HG03354 (cell line): ENCODE results near the gene SMYD2.
"Not testable (repeated sequence)": the region's sequence is repeated elsewhere in the genome, so short reads cannot be mapped to it uniquely, and the experiment has no call there.

Experiments used
- ATAC-seq: cut with Tn5 transposase; IDR thresholded peaks from one replicate; pipeline ENCODE4 v1.9.1; 2021; ENCODE audit warnings: mild to moderate bottlenecking; ENCODE audit not compliant: unreplicated experiment, poor library complexity, severe bottlenecking

The SMYD2 gene

GRCh38 chr1:214270097-214270650 lies 10.8 kb upstream of the SMYD2 start:
- ATAC-seq, result no peak

GRCh38 chr1:214271174-214271858 lies 9.6 kb upstream of the SMYD2 start:
- ATAC-seq, result no peak

- ATAC-seq, result no peak
Observed at GRCh38 chr1:214271995-214272731, 8.8 kb upstream of the SMYD2 start.

DNA sequence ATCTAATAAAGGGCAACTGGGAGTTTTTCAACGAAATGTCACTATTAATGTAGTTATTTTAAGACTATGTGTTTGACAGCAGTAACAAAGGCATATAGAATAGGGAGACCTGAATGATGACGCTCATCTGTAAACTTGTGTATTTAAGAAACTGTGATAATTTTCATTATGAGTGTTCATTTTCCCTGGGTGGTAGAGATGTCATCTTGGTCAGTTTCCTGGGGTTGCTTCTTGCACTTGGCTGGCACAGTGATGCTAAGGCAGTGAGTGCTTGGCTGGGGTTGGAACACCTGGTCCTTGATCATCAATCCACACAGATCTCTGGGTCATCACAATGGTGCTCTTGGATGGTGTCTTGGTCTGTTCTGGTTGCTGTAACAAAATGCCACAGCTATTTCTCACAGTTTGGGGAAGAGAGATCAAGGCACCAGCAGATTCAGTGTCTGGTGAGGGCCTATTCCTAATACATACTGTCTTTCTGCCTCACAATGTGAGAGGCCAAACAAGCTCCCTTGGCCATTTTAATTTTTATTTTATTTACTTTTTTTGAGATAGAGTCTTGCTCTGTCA lies 7.9 kb upstream of the SMYD2 start:
- ATAC-seq, result no peak

GRCh38 chr1:214275700-214276099 lies 5.3 kb upstream of the SMYD2 start:
- ATAC-seq, result not testable (repeated sequence)

DNA sequence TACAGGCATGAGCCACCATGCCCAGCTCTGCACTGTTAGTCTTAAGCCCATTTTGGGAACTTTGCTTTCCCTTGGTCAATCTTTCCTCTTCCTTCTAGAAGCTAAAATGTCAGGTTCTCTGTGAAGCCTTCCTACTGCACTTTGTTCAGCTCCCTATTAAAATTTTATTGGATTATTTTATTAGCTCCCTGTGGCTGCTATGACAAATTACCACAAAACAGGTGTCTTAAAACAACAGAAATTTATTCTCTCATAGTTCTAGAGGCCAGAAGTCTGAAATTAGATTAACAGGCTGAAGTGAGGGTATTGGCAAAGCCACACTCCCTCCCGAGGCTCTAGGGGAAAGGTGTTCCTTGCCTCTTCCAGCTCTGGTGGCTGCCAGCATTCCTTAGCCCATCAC lies 4.2 kb upstream of the SMYD2 start:
- ATAC-seq, result no peak

DNA sequence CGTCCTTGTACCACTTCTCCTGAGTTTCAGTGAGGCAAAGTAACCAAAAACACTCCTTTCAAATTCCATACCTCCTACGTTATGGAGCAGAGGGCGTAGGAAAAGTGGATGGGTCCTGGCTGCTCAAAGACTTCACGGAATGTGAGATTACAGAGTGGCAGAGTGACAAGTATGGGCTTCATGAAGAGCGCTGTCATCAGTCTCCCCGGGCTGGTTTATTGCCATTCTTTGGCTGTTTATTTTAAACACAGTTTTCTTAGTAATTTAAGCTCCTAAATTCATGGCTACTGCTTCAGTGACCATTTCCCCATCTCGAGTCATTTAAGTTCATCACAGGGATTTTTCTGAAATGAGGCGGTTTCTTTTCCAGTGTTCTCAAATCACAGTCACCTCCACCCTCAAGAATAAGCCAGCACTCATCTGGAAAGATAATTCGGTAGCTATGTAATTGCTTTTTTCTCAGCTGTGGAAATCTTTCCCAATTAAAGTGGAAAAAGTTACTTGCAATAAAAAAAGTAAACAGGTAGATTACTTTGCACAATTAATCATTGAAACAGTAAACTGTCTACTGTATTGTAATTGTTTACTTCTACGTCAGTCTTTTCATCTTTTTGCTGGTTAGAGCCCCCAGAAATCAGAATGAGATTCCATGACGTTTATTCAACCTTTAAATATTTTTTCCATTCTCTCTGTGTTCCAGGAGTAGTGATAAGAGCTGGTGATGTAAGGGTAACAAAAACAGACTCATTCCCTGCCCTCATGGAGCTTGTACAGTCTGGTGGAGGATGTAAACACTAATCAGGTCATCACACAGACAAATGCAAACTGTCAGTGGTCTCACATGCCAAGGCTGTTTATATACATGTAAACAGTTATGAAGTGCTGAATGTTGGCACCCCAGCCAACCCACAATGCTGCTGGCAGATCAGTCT lies 3.0 kb upstream of the SMYD2 start:
- no peak for ATAC-seq

- peak; percentile 55 for ATAC-seq
Observed at GRCh38 chr1:214280386-214281020, 456 bp upstream of the SMYD2 start.

DNA sequence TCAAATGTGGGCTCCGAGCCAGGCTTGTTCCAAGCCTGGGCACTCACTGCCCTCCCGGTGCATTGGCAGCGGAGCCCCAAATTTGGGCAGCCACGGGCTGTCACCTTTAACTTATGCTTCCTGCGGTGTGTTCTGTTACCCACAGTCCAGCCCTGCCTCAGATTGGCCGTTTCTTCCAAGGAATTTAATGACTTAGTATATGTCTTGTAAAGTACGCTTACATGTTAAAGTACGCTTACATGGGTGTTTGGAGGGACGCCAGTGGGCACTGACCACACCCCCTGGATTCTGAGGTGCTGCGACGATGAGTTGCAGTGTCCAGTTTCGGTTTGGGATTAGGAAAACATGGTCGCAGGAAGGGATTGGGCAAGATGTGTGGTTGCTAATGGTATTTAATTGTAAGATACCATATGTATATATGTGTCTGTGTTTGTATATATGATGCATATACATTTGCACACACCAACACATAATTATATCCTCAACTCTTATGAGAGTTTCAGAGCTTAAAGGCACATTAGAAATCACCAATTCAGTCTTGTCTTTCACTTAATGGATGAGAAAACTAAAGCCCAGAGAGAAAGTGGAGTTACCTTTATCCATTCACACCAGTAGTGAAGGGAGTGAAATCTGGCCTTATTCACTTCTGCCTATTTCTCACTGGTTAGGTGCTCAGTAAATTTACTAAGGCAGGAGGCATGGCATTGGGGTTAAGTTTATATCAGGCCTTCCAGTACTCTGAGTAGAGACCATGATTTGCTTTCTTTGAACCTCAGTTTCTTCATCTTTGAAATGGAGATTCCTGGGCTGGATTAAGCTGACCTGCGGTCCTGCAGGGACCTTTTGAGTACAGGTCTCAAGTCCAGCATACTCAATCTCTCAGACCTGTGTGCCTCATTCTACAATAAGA lies 1.0 kb downstream of the SMYD2 start:
- ATAC-seq, result no peak

DNA sequence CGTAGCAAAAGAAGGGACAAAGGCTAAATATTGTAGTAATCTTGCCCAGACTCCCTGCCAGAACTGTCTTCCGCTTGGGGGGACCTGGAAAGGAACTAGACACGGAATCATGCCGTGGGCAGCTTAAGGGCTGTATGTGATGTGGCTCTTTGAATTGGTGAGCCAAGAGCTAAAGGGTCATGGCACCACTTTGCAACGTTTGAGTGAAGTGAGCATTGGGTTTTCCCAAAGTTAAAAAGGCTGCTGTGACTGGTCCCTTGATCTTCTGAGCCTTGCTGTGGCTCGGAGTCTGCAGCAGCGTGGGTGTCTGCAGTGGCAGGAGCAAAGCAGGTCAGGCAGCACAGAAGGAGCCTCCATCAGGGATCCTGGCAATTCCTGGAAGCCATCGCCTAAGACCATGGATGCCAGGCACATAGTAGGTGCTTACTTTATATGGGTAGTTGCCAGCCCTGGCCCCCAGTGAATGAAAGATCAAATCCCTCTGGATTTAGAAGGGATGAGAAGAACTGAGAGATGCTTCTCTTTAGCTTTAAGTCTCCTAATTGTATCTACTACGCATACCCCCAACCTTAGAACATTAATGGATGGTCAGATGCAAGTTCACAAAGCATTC lies 1.8 kb downstream of the SMYD2 start:
- ATAC-seq, result no peak

DNA sequence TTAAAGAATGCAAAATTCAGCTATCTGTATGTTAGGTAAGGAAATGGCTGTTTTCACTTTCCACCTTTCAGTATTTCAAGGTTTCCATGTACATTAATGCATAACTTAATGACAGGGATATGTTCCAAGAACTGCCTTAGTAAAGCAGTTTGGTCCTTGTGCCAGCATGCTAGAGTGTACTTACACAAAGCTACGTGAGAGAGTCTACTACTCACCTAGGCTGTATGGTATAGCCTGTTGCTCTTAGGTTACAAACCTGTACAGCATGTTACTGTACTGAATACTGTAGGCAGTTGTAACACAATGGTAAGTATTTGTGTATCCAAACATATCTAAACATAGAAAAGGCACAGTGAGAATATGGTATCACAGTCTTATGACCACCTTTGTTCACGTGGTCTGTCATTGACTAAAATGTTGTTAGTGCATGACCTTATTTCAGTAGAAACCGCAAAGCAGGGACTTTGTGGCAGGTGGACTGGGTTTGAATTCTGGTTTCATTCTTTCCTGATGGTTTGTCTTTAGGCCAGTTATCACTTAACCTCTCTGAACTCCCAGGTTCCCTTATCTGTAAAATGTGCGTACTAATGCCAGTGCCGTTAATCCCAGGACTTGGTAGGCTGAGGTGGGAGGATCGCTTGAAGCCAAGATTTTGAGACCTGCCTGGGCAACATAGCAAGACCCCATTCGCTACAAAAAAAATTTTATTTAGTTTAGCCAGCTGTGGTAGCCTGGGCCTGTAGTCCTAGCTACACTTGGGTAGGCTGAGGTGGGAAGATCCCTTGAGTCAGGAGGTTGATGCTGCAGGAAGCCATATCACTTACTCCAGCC lies 4.9 kb downstream of the SMYD2 start:
- ATAC-seq, result no peak

DNA sequence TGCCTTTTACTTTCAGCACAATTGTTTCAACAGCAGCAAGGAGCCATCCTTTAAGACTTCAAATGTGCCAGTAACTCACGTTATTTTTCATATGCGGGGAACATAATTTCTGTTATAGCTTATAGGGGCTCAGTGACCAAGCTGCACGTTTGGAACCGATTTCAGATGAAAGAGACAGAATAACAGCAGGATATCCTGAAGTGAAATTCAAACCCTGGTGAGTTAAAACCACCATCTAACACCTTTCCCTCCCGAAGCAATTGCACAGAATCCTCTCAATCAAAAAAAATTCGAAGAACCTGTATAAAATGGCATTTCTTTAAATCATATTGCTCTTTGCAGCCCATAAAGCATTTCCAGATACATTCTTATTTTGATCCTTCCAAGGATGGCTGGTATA lies 6.9 kb downstream of the SMYD2 start:
- ATAC-seq, result no peak

DNA sequence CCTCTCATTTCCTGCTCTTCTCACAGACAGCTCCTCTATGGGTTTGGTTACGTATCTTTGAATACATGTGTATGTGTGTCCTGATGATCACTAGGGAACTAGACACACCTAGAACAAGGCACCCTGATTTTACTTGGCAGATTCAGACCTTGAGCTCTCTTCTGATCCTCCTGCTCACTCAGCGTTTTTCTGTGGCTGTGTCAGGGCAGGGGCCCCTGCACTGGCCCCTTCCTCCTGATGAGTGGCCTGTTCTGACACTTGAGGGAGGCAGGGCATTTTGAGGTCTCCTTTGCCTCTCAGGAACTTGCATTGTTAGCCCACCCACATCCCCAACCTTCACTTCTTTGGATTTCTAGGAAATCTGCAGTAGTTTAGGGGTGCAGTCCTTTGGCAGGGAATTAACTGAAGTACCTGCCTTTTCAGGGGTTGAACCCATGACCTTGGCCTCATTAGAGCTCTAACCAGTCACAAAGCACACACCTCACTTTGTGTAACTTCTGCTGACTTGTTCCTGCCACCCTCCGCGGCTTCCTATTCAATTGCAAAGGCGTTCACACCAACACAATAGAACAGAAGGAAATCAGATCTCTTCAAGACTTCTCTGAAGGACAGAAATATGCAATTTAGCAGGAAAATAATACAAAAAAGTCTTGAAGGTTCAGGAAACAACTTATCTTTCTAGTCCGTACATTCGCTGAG lies 8.8 kb downstream of the SMYD2 start:
- ATAC-seq, result no peak

DNA sequence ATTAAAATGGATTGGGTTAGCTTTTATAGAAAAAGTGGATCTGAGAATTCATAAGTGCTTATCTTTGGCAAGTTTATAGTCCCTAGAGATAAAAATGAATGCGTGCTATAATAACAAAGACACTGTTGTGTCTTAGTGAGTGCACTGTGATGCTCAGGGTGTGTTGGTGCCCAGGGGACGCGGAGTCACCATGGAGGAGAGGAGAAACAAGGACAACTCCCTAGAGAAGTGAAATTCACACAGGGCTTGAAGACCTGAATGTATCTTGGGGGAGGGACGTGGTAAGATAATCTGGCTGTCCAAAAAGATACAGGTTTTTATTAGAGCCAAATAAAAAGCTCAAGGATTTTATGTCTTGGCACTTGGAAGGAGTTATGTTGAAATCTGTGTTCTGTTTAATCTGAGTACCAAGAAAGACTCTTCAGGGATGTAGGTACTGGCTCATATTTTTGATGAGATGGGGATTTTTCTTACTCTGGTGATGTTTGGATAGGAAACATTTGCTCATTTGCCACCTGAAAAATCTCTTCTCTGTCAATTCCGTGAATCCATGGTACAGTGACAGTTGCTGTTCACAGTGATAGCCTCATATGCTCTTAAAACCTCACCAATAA lies 9.6 kb downstream of the SMYD2 start:
- ATAC-seq, result no peak

GRCh38 chr1:214292322-214292721 lies 11.4 kb downstream of the SMYD2 start:
- no peak for ATAC-seq

DNA sequence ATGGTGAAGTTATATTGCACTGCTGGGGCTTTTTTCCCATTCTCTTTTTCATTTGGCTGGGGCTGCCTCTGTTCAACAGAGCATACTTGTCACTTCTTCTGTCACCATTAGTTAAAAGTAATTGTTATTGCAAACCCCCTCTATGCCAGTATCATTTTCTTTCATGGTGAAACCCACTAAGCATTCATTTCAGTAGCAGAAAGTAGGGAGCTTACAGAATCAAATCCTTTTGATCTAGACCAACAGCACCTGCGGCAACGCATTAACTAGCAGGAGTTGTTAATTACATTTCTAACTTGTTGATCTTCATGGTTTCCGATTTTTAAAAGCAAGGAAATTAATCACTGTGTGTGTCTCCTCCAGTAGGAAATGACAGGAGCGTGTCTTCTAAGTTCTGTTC lies 15.0 kb downstream of the SMYD2 start:
- no peak for ATAC-seq
